ENCODE results near the gene RXRA.

- TF ChIP-seq CTCF (IDR thresholded peaks at IDR 0.05): no peak
- TF ChIP-seq POLR2A (IDR thresholded peaks at IDR 0.05): no peak
Measured at GRCh38 chr9:134410835-134411217, 84.6 kb downstream of the RXRA start.

Data from thyroid gland (tissue), 4 donors.